HFFc6 (cell line): Measurements from ENCODE around the gene ACTR6. TPM values are rescaled to one million over a fixed set of nuclear protein-coding genes. Genes with fewer than 3 reads are reported as not detected.
"Not testable (repeated sequence)": the region's sequence is repeated elsewhere in the genome, so short reads cannot be mapped to it uniquely, and the experiment has no call there.

Experiments
- DNase-seq: peaks from one replicate; pipeline ENCODE4 v3.0.0-alpha.2; 2018
- H3K27ac Mint-ChIP-seq: 2 replicates; pipeline ENCODE4 v1.8.0; 2020; ENCODE audit warnings: mild to moderate bottlenecking, mixed read lengths
- H3K27me3 Mint-ChIP-seq: 2 replicates; pipeline ENCODE4 v1.8.0; 2021; ENCODE audit warnings: mild to moderate bottlenecking, moderate library complexity, mixed read lengths; ENCODE audit not compliant: insufficient read depth
- H3K36me3 Mint-ChIP-seq: 2 replicates; pipeline ENCODE4 v1.8.0; 2021; ENCODE audit warnings: low read depth, mixed read lengths
- H3K4me1 Mint-ChIP-seq: 2 replicates; pipeline ENCODE4 v1.8.0; 2020; ENCODE audit warnings: low read depth, mixed read lengths
- H3K4me3 Mint-ChIP-seq: 2 replicates; pipeline ENCODE4 v1.8.0; 2020; ENCODE audit warnings: mild to moderate bottlenecking, moderate library complexity, mixed read lengths
- H3K9me3 Mint-ChIP-seq: 2 replicates; pipeline ENCODE4 v1.8.0; 2020; ENCODE audit warnings: mild to moderate bottlenecking, mixed read lengths
- CTCF ChIP-seq: fragments of 200-600 bp; sonication (generic); IDR thresholded peaks from 2 replicates; pipeline ENCODE4 v1.5.0; 2021; ENCODE audit warnings: antibody characterized with exemption, mild to moderate bottlenecking
- total RNA-seq, 6 experiments: library from RNA; stranded (reverse); fragmentation: NEBNext Ultra II Directional; extraction: Animal tissue kit (Norgen Biotek cat#: 25700); gene quantifications; 2 replicates in 1 of 6; 3 replicates in 5 of 6; pipeline ENCODE4 v1.2.3, GENCODE V29; 2021

The ACTR6 gene
- total RNA-seq, 6 experiments from 2014 or later, result 23.2 to 29.2 (median 24.9) TPM

GRCh38 chr12:100173111-100173510, 27.5 kb upstream of the ACTR6 start:
- Mint-ChIP-seq H3K36me3 (no peaks in the 10 kb centered on the region), H3K4me1 (no peaks in the 10 kb centered on the region; the same call in 1 of the 2 replicates), H3K27me3 (peaks cover 2% of the 10 kb centered on the region), H3K4me3 (no peak overlapping the region), H3K9me3 (no peaks in the 10 kb centered on the region), H3K27ac (no peak overlapping the region)
- DNase-seq, result no peak
- TF ChIP-seq CTCF, result no peak

- H3K27ac Mint-ChIP-seq, result no peak overlapping the region
- no peak overlapping the region for H3K4me3 Mint-ChIP-seq
- no peaks in the 10 kb centered on the region for H3K9me3 Mint-ChIP-seq
- H3K27me3 Mint-ChIP-seq, result no peaks in the 10 kb centered on the region; the same call in 1 of the 2 replicates
- H3K36me3 Mint-ChIP-seq, result no peaks in the 10 kb centered on the region
- no peak for DNase-seq
- TF ChIP-seq CTCF, result no peak
- no peaks in the 10 kb centered on the region for H3K4me1 Mint-ChIP-seq
These were observed 26.1 kb upstream of the ACTR6 start for GRCh38 chr12:100174495-100174894.

GRCh38 chr12:100176493-100176892, 24.1 kb upstream of the ACTR6 start:
- H3K27ac Mint-ChIP-seq, H3K27me3 Mint-ChIP-seq, H3K36me3 Mint-ChIP-seq, DNase-seq, H3K4me1 Mint-ChIP-seq, H3K9me3 Mint-ChIP-seq, H3K4me3 Mint-ChIP-seq: not testable (repeated sequence)

- no peaks in the 10 kb centered on the region for H3K9me3 Mint-ChIP-seq
- no peak overlapping the region for H3K27ac Mint-ChIP-seq
- H3K36me3 Mint-ChIP-seq, result no peaks in the 10 kb centered on the region
- TF ChIP-seq CTCF, result no peak
- DNase-seq, result no peak
- no peaks in the 10 kb centered on the region for H3K4me1 Mint-ChIP-seq
- no peak overlapping the region for H3K4me3 Mint-ChIP-seq
- H3K27me3 Mint-ChIP-seq, result no peaks in the 10 kb centered on the region; the same call in 1 of the 2 replicates
These were observed 21.4 kb upstream of the ACTR6 start for GRCh38 chr12:100179252-100179651.

- no peaks in the 10 kb centered on the region; the same call in 1 of the 2 replicates for H3K27me3 Mint-ChIP-seq
- H3K4me3 Mint-ChIP-seq, result no peak overlapping the region
- no peak for TF ChIP-seq CTCF
- peaks cover 7% of the 10 kb centered on the region; the same call in 1 of the 2 replicates for H3K36me3 Mint-ChIP-seq
- H3K27ac Mint-ChIP-seq, result no peak overlapping the region
- no peaks in the 10 kb centered on the region for H3K9me3 Mint-ChIP-seq
- no peak for DNase-seq
- H3K4me1 Mint-ChIP-seq, result peaks cover 10% of the 10 kb centered on the region
These were observed 16.0 kb upstream of the ACTR6 start for GRCh38 chr12:100184549-100185145.

- Mint-ChIP-seq H3K36me3 (peaks cover 7% of the 10 kb centered on the region; the same call in 1 of the 2 replicates), H3K4me1 (peaks cover 10% of the 10 kb centered on the region), H3K9me3 (no peaks in the 10 kb centered on the region), H3K27ac (no peak overlapping the region), H3K27me3 (no peaks in the 10 kb centered on the region; the same call in 1 of the 2 replicates), H3K4me3 (peak overlapping the region; percentile 52)
- DNase-seq, result no peak
- TF ChIP-seq CTCF, result no peak
These were observed 15.2 kb upstream of the ACTR6 start for GRCh38 chr12:100185361-100185894.
